Fibroblast of lung (primary cell): ENCODE measurements around the gene CFAP65.

Experiments used
- EZH2 ChIP-seq: IDR thresholded peaks from 2 replicates; pipeline ENCODE4 v1.5.1; 2012; ENCODE audit warnings: low read length, control low read depth, mild to moderate bottlenecking; ENCODE audit errors: missing control alignments
- TF ChIP-seq, protein P1 (sequence below), 2 donors: IDR thresholded peaks in 1 of 2; conservative IDR thresholded peaks in 1 of 2; 1 replicate in 1 of 2; 2 replicates in 1 of 2; pipeline ENCODE4 v1.5.1; 2011 to 2012; ENCODE audit warnings: low read length in 2 of 2, control low read depth in 1 of 2, inconsistent platforms in 1 of 2, low read depth in 1 of 2, mild to moderate bottlenecking in 1 of 2

DNA sequence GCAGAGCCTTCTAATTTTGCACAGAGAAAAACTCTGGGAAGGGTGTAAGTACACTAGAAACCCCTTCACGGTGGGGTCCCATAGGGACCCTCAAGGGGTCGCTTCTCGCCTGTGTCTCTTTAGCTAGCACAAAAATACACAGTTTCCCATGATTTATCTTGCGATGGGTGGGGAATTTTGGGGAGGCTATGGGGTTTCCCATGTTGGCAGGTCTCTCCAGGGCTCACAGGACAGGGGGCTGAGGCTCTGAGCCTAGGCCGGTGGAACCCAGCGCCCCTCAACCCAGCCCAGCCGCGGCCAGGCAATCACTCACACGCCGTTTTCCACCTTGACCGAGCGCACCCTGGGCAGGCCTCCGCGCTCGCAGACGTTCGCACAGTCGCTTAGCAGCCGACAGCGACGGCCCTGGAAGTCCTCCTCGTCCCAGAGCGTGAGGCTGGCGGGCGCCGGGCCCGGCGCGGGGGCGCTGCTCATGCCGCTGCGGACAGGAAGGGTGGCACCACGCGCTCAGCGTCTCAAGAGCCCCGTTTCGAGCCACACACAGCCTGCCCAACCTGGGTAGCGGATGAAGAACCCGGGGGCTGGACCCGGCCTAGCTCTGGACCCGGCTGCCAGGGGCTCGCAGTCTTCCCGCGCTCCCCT is 48.5 kb downstream of the CFAP65 start:
- TF ChIP-seq, protein P1, sequence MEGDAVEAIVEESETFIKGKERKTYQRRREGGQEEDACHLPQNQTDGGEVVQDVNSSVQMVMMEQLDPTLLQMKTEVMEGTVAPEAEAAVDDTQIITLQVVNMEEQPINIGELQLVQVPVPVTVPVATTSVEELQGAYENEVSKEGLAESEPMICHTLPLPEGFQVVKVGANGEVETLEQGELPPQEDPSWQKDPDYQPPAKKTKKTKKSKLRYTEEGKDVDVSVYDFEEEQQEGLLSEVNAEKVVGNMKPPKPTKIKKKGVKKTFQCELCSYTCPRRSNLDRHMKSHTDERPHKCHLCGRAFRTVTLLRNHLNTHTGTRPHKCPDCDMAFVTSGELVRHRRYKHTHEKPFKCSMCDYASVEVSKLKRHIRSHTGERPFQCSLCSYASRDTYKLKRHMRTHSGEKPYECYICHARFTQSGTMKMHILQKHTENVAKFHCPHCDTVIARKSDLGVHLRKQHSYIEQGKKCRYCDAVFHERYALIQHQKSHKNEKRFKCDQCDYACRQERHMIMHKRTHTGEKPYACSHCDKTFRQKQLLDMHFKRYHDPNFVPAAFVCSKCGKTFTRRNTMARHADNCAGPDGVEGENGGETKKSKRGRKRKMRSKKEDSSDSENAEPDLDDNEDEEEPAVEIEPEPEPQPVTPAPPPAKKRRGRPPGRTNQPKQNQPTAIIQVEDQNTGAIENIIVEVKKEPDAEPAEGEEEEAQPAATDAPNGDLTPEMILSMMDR (conservative IDR thresholded peaks at IDR 0.05 in 1 of 2, IDR thresholded peaks at IDR 0.05 in 1 of 2; ENCODE audit: low read depth in 1 of 2, low read length in 2 of 2): no peak
- TF ChIP-seq EZH2: peak; percentile 83
